NB4 (cell line): ENCODE measurements around the gene CAPN3.

Experiments used
- DNase-seq: peaks from one replicate; pipeline ENCODE4 v3.0.0; 2010; ENCODE audit warnings: low read depth
- H3K4me3 ChIP-seq: one replicate; pipeline ENCODE4 v1.5.1; 2011; ENCODE audit warnings: mild to moderate bottlenecking, low read depth, low read length, moderate library complexity
- CTCF ChIP-seq: IDR thresholded peaks from one replicate; pipeline ENCODE4 v1.5.1; 2012; ENCODE audit warnings: low read depth, low read length
- MAX ChIP-seq: IDR thresholded peaks from 2 replicates; pipeline ENCODE4 v1.6.1; 2011; ENCODE audit warnings: low read depth, low read length
- MYC ChIP-seq: IDR thresholded peaks from 2 replicates; pipeline ENCODE4 v1.6.1; 2011; ENCODE audit warnings: low read depth, low read length
- POLR2A ChIP-seq: IDR thresholded peaks from 2 replicates; pipeline ENCODE4 v1.6.1; 2011; ENCODE audit warnings: mild to moderate bottlenecking; ENCODE audit not compliant: insufficient read length; ENCODE audit errors: extremely low read depth

CAPN3 gene

GRCh38 chr15:42409011-42409410 lies 49.7 kb downstream of the CAPN3 start:
- DNase-seq = no peak
- no peak for TF ChIP-seq POLR2A
- no peak for TF ChIP-seq MYC
- no peak for TF ChIP-seq MAX
- no peak for TF ChIP-seq CTCF
- H3K4me3 ChIP-seq = no peak overlapping the region

- DNase-seq = no peak
- TF ChIP-seq MAX (no peak), CTCF (no peak), MYC (no peak), POLR2A (no peak)
- H3K4me3 ChIP-seq = no peak overlapping the region
Measured at GRCh38 chr15:42411884-42412283, 52.6 kb downstream of the CAPN3 start.

GRCh38 chr15:42413920-42414319 lies 54.6 kb downstream of the CAPN3 start:
- no peak overlapping the region for H3K4me3 ChIP-seq
- no peak for TF ChIP-seq MYC
- TF ChIP-seq MAX = no peak
- no peak for DNase-seq

- no peak overlapping the region for H3K4me3 ChIP-seq
- TF ChIP-seq CTCF (no peak), MAX (no peak), POLR2A (no peak), MYC (no peak)
- DNase-seq = no peak
Measured at GRCh38 chr15:42419369-42419768, 60.1 kb downstream of the CAPN3 start.

- H3K4me3 ChIP-seq = no peak overlapping the region
- no peak for TF ChIP-seq CTCF
- TF ChIP-seq POLR2A = no peak
- no peak for TF ChIP-seq MAX
- TF ChIP-seq MYC = no peak
- DNase-seq = no peak
Measured at GRCh38 chr15:42421376-42421775, 62.1 kb downstream of the CAPN3 start.

GRCh38 chr15:42427429-42428223 lies 68.3 kb downstream of the CAPN3 start:
- TF ChIP-seq MYC (no peak), POLR2A (no peak), CTCF (no peak)
- no peak for DNase-seq

More at GRCh38 chr15:42427429-42428223, 68.3 kb downstream of the CAPN3 start:
- H3K4me3 ChIP-seq = no peak overlapping the region
